Bronchial epithelial cell (primary cell): ENCODE measurements around the gene PADI6. TPM values are rescaled to one million over a fixed set of nuclear protein-coding genes. Genes with fewer than 3 reads are reported as not detected.
A peak's percentile ranks its signal among the peaks of the same experiment; 100 is the strongest.

Experiments used
- DNase-seq: peaks from one replicate; pipeline ENCODE4 v3.0.0-alpha.2; 2010; ENCODE audit warnings: low read depth
- FAIRE-seq: peaks from 2 replicates; lab custom pipeline; 2011; peaks lifted over from hg19 to GRCh38; lab: Jason Lieb, UNC
- H3K27me3 ChIP-seq: 2 replicates; pipeline ENCODE4 v1.5.1; 2011; ENCODE audit warnings: low read length; ENCODE audit not compliant: control insufficient read depth, insufficient read depth
- H3K36me3 ChIP-seq: 2 replicates; pipeline ENCODE4 v1.5.1; 2011; ENCODE audit warnings: low read length; ENCODE audit not compliant: control insufficient read depth, insufficient read depth
- H3K4me3 ChIP-seq: 2 replicates; pipeline ENCODE4 v1.5.1; 2011; ENCODE audit warnings: mild to moderate bottlenecking, low read depth, low read length, control low read depth
- total RNA-seq: library from RNA; depleted of rRNA; stranded (reverse); fragments of >200 nt; gene quantifications from 2 replicates; pipeline ENCODE4 v1.2.1, GENCODE V29; 2014
- TF ChIP-seq, protein P1 (sequence below): IDR thresholded peaks from 2 replicates; pipeline ENCODE4 v1.5.1; 2011; ENCODE audit warnings: mild to moderate bottlenecking, moderate library complexity, low read length, control low read depth, inconsistent platforms; ENCODE audit not compliant: insufficient read depth, severe bottlenecking

The PADI6 gene
- total RNA-seq, 1 donor from 2014 or later = not detected

DNA sequence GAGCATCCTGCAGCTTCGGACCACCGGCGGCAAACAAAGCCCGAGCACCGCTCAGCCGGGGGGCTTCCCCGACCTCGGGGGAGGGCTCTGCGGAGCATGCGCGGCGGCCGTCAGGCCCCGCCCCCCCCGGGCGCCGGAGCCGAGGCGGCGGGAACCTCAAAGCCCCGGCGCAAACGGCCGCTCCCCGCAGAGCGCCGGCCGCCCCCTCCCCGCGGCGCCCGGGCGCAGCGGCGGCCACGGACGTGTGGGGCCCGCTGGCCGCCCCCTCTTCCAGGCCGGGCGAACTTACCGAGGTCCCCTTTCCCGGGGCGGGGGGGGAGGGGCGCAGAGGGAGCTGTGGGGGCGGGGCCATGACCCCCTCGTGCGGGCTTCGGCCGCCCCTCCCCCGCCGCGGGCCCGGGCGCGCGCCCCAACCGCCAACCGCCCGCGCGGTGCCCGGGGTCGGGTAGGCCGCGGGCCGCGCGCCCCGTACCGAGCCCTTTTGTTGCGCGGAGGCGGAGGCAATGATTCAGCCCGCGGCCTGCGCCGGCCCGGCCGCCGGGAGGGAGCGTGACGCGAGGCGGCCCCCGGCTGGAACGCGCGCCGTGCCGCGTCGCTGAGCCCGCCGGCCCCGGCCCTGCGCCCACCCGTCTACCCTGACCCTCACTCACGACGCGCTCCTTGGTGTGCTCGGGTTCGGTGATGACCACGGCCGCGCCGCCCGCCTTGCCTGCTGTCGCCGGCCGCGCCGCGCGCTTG lies 65.8 kb downstream of the PADI6 start:
- TF ChIP-seq, protein P1, sequence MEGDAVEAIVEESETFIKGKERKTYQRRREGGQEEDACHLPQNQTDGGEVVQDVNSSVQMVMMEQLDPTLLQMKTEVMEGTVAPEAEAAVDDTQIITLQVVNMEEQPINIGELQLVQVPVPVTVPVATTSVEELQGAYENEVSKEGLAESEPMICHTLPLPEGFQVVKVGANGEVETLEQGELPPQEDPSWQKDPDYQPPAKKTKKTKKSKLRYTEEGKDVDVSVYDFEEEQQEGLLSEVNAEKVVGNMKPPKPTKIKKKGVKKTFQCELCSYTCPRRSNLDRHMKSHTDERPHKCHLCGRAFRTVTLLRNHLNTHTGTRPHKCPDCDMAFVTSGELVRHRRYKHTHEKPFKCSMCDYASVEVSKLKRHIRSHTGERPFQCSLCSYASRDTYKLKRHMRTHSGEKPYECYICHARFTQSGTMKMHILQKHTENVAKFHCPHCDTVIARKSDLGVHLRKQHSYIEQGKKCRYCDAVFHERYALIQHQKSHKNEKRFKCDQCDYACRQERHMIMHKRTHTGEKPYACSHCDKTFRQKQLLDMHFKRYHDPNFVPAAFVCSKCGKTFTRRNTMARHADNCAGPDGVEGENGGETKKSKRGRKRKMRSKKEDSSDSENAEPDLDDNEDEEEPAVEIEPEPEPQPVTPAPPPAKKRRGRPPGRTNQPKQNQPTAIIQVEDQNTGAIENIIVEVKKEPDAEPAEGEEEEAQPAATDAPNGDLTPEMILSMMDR = no peak

DNA sequence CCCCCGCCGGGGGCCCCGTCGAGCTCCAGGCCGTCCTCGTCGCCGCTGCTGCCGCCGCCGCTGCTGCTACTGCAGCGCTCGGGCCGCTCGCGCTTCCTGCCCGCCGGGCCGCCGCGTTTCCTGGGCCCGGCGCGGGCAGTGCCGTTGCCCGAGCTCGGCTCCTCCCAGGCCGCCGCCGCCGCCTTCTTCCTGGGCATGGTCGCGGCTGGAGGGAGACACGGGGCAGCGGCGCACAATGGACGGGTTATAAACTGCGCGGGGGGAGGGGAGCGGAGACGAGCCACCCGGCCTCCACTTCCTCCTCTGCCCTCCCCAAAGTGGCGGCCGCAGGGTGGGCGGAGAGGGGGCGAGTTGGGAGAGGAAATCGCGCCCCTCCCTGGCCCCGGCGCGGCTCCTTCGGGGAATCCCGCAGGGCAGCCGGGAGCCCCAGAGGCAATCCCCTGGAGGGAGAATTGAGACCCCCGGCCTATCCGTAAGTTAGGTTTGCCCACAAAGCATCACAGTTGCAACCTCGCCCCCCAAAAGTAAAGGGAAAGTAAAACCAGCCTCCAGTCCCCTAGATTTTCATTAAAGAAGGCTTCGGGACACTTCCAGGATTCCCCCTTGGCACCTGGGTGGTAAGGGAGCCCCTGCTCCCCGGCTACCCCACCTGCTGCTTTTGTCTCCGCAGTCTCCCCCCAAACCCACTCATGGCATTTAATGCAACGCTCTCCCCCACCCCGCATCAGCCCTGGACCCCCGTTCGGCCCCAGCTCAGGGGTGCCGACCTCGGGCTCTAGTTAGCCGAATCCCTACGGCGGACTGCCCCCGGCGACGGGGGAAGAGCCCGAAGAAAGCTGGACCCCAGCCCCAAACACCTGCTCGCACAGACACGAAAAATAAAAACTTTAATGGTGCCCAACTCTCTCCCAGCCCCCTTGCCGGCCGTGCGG lies 66.6 kb downstream of the PADI6 start:
- DNase-seq = no peak

More for the DNA sequence above, 65.8 kb downstream of the PADI6 start:
- DNase-seq (no peak), FAIRE-seq (no peak)
- Histone ChIP-seq H3K4me3 (peak overlapping the region; percentile 78), H3K27me3 (no peaks in the 10 kb centered on the region), H3K36me3 (peaks cover 16% of the 10 kb centered on the region)

DNA sequence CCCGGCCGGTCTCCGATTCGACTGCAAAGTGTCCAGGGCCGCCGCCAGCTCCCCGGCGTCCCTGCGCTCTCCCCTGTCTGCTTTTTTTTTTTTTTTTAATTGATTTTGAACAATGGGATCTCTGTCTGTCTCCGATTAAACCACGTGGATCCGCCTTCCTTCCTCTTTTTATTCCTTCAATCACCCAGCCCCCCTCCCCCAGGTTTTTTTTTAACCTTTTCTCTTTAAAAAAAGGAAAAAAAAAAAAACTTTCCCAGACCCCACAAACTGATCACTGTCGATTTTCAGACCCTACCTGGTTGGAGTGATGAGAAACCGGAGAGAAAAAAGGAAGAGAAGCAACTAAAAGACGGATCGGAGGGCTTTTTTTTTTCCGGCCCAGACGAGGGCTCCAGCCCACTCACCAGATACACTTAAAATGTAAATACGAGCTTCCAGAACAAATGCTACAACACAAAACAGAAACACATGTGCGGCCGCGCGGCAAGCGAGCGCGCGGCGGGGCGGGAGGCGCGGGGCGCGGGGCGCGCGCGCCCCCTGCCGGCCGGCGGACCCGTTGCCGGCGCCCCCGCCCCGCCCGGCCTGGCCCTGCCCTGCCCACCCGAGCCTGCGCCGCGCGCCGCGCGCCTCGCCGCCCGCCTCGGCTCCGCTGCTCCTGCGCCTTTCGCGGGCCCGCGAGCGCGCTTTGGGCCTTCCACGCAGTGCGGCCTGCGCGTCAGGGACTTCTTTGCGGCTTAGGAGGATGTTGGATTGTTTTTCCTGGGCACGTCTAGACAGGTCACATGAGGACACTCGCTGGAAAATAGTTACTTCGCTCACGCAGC lies 67.5 kb downstream of the PADI6 start, which contains the start of gene RCC2:
RCC2 (minus strand) TSS at position 428 of the 824 bp plus-strand sequence. CDS start 1,163 bp downstream, outside the sequence.
- no peak for FAIRE-seq
- Histone ChIP-seq H3K4me3 (peak within 1 kb of the TSS; percentile 78), H3K36me3 (peaks cover 10% of the 10 kb centered on the region), H3K27me3 (no peaks in the 10 kb centered on the region)
- peak; percentile 72 for DNase-seq
- TF ChIP-seq, protein P1 = no peak

More for the DNA sequence above, 66.6 kb downstream of the PADI6 start:
- H3K27me3 ChIP-seq = no peaks in the 10 kb centered on the region
- peaks cover 13% of the 10 kb centered on the region for H3K36me3 ChIP-seq
- H3K4me3 ChIP-seq = peak overlapping the region; percentile 78
- FAIRE-seq = no peak
- TF ChIP-seq, protein P1 = no peak

DNA sequence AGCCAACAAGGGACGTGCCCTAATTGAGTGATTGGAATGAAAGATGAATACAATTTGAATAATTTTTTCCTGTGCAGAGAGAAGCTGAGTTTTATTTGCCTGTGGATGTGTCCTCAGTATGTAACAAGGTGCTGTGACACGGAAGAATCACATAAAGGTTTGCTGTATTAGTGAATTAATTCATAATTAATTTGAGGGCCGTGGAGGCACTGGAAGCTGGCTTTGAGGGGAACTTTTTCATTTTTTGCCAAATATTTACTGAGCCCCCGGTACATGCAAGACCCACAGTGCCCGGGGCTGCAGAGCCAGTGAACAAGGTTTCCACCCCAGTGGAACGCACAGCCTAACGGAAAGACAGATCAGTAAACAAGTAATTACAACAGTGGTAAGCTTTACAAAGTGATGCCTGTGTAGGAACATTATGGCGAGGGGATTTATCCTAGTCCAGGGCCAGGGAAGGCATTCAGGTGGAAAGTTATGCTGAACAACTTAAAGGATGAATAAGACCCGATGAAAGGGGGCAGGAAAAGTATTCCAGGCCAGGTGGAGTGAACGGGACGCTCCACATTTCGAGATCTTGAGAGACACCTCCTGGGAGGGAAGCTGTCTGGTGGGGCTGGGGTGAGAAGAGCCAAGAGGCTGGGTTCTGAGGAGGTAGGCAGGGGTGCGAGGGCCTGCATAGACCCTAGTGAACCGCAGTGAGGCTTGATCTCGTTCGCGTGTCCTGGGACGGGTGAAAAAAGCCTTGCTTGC lies 68.3 kb downstream of the PADI6 start:
- no peak for FAIRE-seq
- Histone ChIP-seq H3K27me3 (no peaks in the 10 kb centered on the region), H3K4me3 (peak overlapping the region; percentile 78), H3K36me3 (peaks cover 5% of the 10 kb centered on the region)
- TF ChIP-seq, protein P1 = no peak
- no peak for DNase-seq

DNA sequence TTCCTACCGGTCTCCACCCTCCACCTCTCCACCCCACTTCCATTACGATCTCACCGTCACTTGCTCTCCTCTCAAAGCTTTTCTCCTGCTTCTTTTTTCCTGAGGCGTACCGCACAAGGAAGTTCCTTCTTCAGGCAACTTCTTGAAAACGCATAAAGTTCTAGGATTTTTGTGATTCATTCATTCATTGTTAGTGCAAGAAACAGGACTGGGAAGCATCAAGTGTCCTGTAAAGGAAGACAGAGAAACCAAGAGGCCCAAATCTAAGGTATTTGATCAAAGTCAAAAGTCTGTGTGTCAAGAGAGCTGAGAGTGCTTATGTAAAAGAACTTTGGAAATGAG lies 68.8 kb downstream of the PADI6 start:
- FAIRE-seq = no peak
- peak overlapping the region; percentile 78 for H3K4me3 ChIP-seq
- TF ChIP-seq, protein P1 = no peak
- DNase-seq = peak; percentile 57
- no peaks in the 10 kb centered on the region for H3K27me3 ChIP-seq
- peaks cover 4% of the 10 kb centered on the region for H3K36me3 ChIP-seq
